ENCODE data around the gene TMEM62. TPM values are rescaled to one million over a fixed set of nuclear protein-coding genes. Genes with fewer than 3 reads are reported as not detected.

The TMEM62 gene
- total RNA-seq, 4 donors from 2014 or later = 37.1 to 50.0 (median 42.6) TPM

DNA sequence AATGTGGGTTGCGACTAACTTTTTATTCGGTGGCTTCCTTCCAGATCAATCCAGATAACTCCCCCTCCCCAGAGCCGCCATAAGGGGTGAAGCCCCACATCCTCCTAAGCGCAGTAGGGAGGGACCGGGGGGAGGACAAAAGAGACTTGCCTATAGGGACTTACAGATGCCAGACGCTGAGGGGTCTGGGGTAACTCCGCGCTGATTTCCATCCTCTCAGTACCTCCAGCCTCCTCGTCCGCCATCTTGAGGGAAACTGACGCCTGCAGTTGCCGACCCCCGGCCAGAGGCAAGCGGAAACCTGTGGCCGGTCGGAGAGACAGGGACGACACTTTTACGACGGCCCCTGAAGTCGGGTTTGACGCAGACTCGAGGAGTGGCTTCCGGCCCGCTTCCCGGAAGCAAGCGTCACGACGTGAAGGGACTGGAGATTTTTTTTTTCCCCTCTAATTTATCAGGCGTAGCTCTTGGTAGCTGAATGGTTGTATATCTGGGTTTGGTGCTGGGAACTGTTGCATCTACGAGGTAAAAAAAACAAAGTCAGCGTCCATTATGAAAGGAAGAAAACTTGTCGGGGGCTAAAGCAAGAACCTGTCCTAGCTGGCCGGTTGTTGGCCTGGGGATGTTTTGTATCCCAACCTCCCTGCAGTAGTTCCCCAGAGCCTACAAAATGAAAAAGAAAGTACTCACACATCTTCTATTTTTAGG is 27.5 kb upstream of the TMEM62 start, which contains the start of gene UBR1:
UBR1 (minus strand) TSS at position 261 of the 708 bp plus-strand sequence; CDS start at position 245, 16 bp downstream.
- H3K27ac ChIP-seq = peak within 1 kb of the TSS; percentile 51 to 91 (median 81)
- TF ChIP-seq POLR2A (IDR thresholded peaks at IDR 0.05) = peak in 1 of 2 donors; percentile 69
- TF ChIP-seq, protein P1, sequence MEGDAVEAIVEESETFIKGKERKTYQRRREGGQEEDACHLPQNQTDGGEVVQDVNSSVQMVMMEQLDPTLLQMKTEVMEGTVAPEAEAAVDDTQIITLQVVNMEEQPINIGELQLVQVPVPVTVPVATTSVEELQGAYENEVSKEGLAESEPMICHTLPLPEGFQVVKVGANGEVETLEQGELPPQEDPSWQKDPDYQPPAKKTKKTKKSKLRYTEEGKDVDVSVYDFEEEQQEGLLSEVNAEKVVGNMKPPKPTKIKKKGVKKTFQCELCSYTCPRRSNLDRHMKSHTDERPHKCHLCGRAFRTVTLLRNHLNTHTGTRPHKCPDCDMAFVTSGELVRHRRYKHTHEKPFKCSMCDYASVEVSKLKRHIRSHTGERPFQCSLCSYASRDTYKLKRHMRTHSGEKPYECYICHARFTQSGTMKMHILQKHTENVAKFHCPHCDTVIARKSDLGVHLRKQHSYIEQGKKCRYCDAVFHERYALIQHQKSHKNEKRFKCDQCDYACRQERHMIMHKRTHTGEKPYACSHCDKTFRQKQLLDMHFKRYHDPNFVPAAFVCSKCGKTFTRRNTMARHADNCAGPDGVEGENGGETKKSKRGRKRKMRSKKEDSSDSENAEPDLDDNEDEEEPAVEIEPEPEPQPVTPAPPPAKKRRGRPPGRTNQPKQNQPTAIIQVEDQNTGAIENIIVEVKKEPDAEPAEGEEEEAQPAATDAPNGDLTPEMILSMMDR (IDR thresholded peaks at IDR 0.05) = no peak
- no peaks in the 10 kb centered on the region for H3K27me3 ChIP-seq
- H3K36me3 ChIP-seq = no peaks in the 10 kb centered on the region
- H3K4me3 ChIP-seq (replicated peaks in 1 of 3) = peak within 1 kb of the TSS; percentile 45 to 65 (median 60)
- peaks cover 9 to 21% of the 10 kb centered on the region in 2 donors for H3K4me1 ChIP-seq
- intact Hi-C loops (cut with DNase I) = no loop called here
- peak; percentile 87 to 90 for DNase-seq
- no peaks in the 10 kb centered on the region for H3K9me3 ChIP-seq
- 0% methylated on average over 33 of the region's 33 CpGs for WGBS, 2 donors

DNA sequence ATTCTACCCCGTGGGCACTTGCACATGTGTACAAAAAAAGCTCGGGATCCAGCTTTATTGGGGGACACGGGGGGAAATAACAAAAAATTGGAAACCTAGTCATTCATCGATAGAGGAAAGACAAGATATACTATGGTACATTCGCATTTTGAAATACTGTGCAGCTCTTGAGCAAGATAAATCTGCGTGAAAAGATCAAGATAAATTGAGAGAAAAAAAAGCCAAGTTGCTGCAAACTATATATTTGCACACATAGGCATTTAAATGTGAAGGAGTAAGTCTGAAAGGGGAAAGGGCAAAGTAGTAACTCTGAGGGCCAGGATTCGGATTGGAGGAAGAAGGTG is 26.9 kb upstream of the TMEM62 start:
- peak overlapping the region; percentile 51 to 91 (median 81) for H3K27ac ChIP-seq
- no peak for DNase-seq
- no peaks in the 10 kb centered on the region for H3K27me3 ChIP-seq
- TF ChIP-seq, protein P1 (IDR thresholded peaks at IDR 0.05) = no peak
- peak overlapping the region; percentile 45 to 65 (median 60) for H3K4me3 ChIP-seq (replicated peaks in 1 of 3)
- H3K36me3 ChIP-seq = no peaks in the 10 kb centered on the region
- intact Hi-C loops (cut with DNase I) = no loop called here
- H3K9me3 ChIP-seq = no peaks in the 10 kb centered on the region
- 20 to 23% methylated on average over 7 of the region's 7 CpGs for whole genome bisulfite sequencing, 2 donors
- H3K4me1 ChIP-seq = peaks cover 9 to 21% of the 10 kb centered on the region in 2 donors

DNA sequence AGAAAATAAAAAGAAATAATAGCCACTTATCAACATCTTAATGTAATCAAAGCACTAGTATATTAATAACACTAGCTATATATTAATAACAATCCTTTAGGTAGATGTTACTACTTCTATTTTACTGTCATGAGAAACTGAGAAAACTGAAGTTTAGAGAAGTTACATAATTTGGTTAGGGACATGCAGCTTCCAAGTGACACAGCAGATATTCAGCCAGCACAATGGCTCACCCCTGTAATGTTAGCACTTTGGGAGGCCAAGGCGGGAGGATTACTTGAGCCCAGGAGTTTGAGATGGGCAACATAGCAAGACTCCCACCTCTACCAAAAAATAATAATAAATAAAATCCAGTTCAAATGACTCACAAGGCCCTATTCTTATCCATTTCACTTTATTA is 25.6 kb upstream of the TMEM62 start:
- intact Hi-C loops (cut with DNase I) = no loop called here
- H3K9me3 ChIP-seq = no peaks in the 10 kb centered on the region
- no peak overlapping the region for H3K4me3 ChIP-seq (replicated peaks in 1 of 3)
- no peaks in the 10 kb centered on the region for H3K27me3 ChIP-seq
- H3K36me3 ChIP-seq = no peaks in the 10 kb centered on the region
- H3K4me1 ChIP-seq = peaks cover 9 to 21% of the 10 kb centered on the region in 2 donors
- 86 to 92% methylated on average over 1 of the region's 1 CpG for WGBS, 2 donors
- no peak for TF ChIP-seq POLR2A (IDR thresholded peaks at IDR 0.05)
- TF ChIP-seq, protein P1 (IDR thresholded peaks at IDR 0.05) = no peak
- DNase-seq = no peak
- H3K27ac ChIP-seq = no peak overlapping the region

DNA sequence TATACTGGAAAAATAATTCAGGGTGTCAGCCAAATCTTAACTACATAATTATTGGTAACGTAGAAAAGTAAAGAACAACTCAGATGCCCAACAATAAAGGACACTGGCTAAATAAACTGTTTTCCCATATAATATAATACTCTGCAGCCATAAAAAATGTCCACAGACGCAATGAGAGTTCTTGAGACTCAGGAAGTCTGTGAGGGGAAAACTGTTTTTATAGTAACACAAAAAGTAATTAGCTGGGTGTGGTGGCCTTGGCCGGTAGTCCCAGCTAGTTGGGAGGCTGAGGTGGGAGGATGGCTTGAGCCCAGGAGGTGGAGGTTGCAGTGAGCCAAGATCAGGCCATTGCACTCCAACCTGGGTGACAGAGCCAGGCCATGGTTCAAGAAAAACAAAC is 22.0 kb upstream of the TMEM62 start:
- Histone ChIP-seq H3K4me3 (replicated peaks in 1 of 3) (no peak overlapping the region), H3K4me1 (peaks cover 0 to 7% of the 10 kb centered on the region in 2 donors), H3K27ac (no peak overlapping the region), H3K9me3 (no peaks in the 10 kb centered on the region), H3K27me3 (no peaks in the 10 kb centered on the region), H3K36me3 (no peaks in the 10 kb centered on the region)
- no peak for DNase-seq
- 67% methylated on average over 3 of the region's 3 CpGs for WGBS, 2 donors
- intact Hi-C loops (cut with DNase I) = no loop called here
- no peak for TF ChIP-seq POLR2A (IDR thresholded peaks at IDR 0.05)
- TF ChIP-seq, protein P1 (IDR thresholded peaks at IDR 0.05) = no peak

DNA sequence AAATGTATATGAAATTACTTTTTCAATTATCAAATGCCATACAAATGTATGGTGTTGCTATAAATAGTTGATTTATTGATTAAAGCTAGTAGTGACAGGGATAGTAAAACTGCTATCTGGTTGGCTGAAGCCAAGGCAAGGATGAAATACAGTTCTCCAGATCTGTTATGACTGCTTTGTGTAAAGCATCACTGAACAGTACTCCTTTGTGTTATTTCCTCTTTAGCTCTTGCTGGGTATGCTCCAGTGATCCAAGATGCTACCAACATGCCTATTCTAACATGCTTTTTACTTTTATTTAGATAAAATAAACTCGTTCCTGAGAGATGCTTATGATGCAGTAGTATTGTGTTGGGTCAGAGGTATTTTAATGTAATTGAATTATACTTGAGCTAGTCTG is 15.1 kb upstream of the TMEM62 start:
- 49 to 55% methylated on average over 1 of the region's 1 CpG for WGBS, 2 donors
- no peaks in the 10 kb centered on the region for H3K36me3 ChIP-seq
- H3K4me3 ChIP-seq (replicated peaks in 1 of 3) = no peak overlapping the region
- no peak for TF ChIP-seq POLR2A (IDR thresholded peaks at IDR 0.05)
- TF ChIP-seq, protein P1 (IDR thresholded peaks at IDR 0.05) = no peak
- H3K4me1 ChIP-seq = peaks cover 0 to 6% of the 10 kb centered on the region in 2 donors
- H3K9me3 ChIP-seq = no peaks in the 10 kb centered on the region
- intact Hi-C loops (cut with DNase I) = no loop called here
- no peaks in the 10 kb centered on the region for H3K27me3 ChIP-seq
- DNase-seq = no peak
- H3K27ac ChIP-seq = no peak overlapping the region
